ENCODE data around the gene CDK18.

The CDK18 gene

GRCh38 chr1:205505076-205505729 is 734 bp downstream of the CDK18 start:
- DNase-seq (ENCODE audit: low read depth), result no peak

- no peak for DNase-seq (ENCODE audit: low read depth)
Observed at GRCh38 chr1:205505791-205506190, 1.3 kb downstream of the CDK18 start.

GRCh38 chr1:205506409-205507200 is 2.1 kb downstream of the CDK18 start:
- no peak for DNase-seq (ENCODE audit: low read depth)

- no peak for DNase-seq (ENCODE audit: low read depth)
Observed at GRCh38 chr1:205508227-205508714, 3.8 kb downstream of the CDK18 start.

- no peak for DNase-seq (ENCODE audit: low read depth)
Observed at GRCh38 chr1:205510308-205510950, 6.0 kb downstream of the CDK18 start.

- DNase-seq (ENCODE audit: low read depth), result no peak
Observed at GRCh38 chr1:205510951-205511330, 6.5 kb downstream of the CDK18 start.

- DNase-seq (ENCODE audit: low read depth), result no peak
Observed at GRCh38 chr1:205512059-205513045, 7.9 kb downstream of the CDK18 start.

GRCh38 chr1:205513774-205514173 is 9.3 kb downstream of the CDK18 start:
- no peak for DNase-seq (ENCODE audit: low read depth)

- DNase-seq (ENCODE audit: low read depth), result no peak
Observed at GRCh38 chr1:205514211-205515142, 10.0 kb downstream of the CDK18 start.

- no peak for DNase-seq (ENCODE audit: low read depth)
Observed at GRCh38 chr1:205515781-205516253, 11.3 kb downstream of the CDK18 start.

- DNase-seq (ENCODE audit: low read depth), result no peak
Observed at GRCh38 chr1:205516362-205516761, 11.9 kb downstream of the CDK18 start.

- DNase-seq (ENCODE audit: low read depth), result no peak
Observed at GRCh38 chr1:205517288-205517687, 12.8 kb downstream of the CDK18 start.

- DNase-seq (ENCODE audit: low read depth), result no peak
Observed at GRCh38 chr1:205517763-205518162, 13.3 kb downstream of the CDK18 start.

GRCh38 chr1:205518661-205519540 is 14.4 kb downstream of the CDK18 start:
- no peak for DNase-seq (ENCODE audit: low read depth)

GRCh38 chr1:205519541-205520131 is 15.2 kb downstream of the CDK18 start:
- DNase-seq (ENCODE audit: low read depth), result no peak

- no peak for DNase-seq (ENCODE audit: low read depth)
Observed at GRCh38 chr1:205520709-205521108, 16.2 kb downstream of the CDK18 start.

GRCh38 chr1:205521686-205522085 is 17.2 kb downstream of the CDK18 start:
- no peak for DNase-seq (ENCODE audit: low read depth)

GRCh38 chr1:205522692-205523091 is 18.2 kb downstream of the CDK18 start:
- no peak for DNase-seq (ENCODE audit: low read depth)

Measured in T follicular helper cell (primary cell).